ENCODE measurements around the gene SC5D. TPM values are rescaled to one million over a fixed set of nuclear protein-coding genes. Genes with fewer than 3 reads are reported as not detected.

Gene SC5D
- total and polyA plus RNA-seq, 2 of the 8 experiments (the other 6 are each of a cell fraction or from before 2014, with no cell fraction given) = 73.9 to 90.3 TPM

- TF ChIP-seq TAF1 (IDR thresholded peaks at IDR 0.05; ENCODE audit: low read depth, low read length) (no peak), RFX5 (IDR thresholded peaks at IDR 0.05; ENCODE audit: borderline replicate concordance, low read depth, low read length) (no peak), RAD21 (IDR thresholded peaks at IDR 0.05 in 1 of 2, conservative IDR thresholded peaks at IDR 0.05 in 1 of 2; ENCODE audit: low read depth in 2 of 2, low read length in 2 of 2) (peak in 1 of 2 experiments; percentile 15; a peak in 1 of 4 replicates), GABPA (IDR thresholded peaks at IDR 0.05; ENCODE audit: borderline replicate concordance, insufficient read depth, low read length) (no peak), RNF2 (IDR thresholded peaks at IDR 0.05; ENCODE audit: borderline replicate concordance, low read depth, low read length, missing control alignments, poor library complexity, severe bottlenecking) (no peak), POLR2A (IDR thresholded peaks at IDR 0.05; ENCODE audit: control extremely low read depth in 1 of 2, low read depth in 2 of 2, low read length in 2 of 2) (0 out of 3 replicates have a peak, but pooled peaks of 1 of the 2 experiments have one; percentile 24), SP4 (IDR thresholded peaks at IDR 0.05; ENCODE audit: low read length) (no peak), EZH2 (IDR thresholded peaks at IDR 0.05; ENCODE audit: low read depth, low read length, severe bottlenecking) (no peak), CBX8 (IDR thresholded peaks at IDR 0.05; ENCODE audit: borderline replicate concordance, low read depth, low read length) (no peak), CHD2 (IDR thresholded peaks at IDR 0.05; ENCODE audit: low read length) (no peak), YY1 (IDR thresholded peaks at IDR 0.05; ENCODE audit: low read depth, low read length) (peak; percentile 62), GTF2F1 (IDR thresholded peaks at IDR 0.05; ENCODE audit: borderline replicate concordance, low read depth, low read length) (no peak), TBP (IDR thresholded peaks at IDR 0.05; ENCODE audit: low read depth, low read length) (no peak), TCF12 (IDR thresholded peaks at IDR 0.05; ENCODE audit: low read depth, low read length) (no peak), SUZ12 (IDR thresholded peaks at IDR 0.05; ENCODE audit: low read length) (no peak), CREB1 (IDR thresholded peaks at IDR 0.05) (no peak), BACH1 (IDR thresholded peaks at IDR 0.05; ENCODE audit: low read length) (no peak), ZNF274 (IDR thresholded peaks at IDR 0.05; ENCODE audit: borderline replicate concordance, extremely low read depth, low read length) (no peak), EGR1 (IDR thresholded peaks at IDR 0.05; ENCODE audit: borderline replicate concordance, low read depth, low read length) (no peak), BCL11A (IDR thresholded peaks at IDR 0.05; ENCODE audit: low read depth in 2 of 2, low read length in 2 of 2) (no peak), SRF (IDR thresholded peaks at IDR 0.05; ENCODE audit: low read depth, low read length) (no peak), CHD1 (IDR thresholded peaks at IDR 0.05; ENCODE audit: low read depth, low read length) (no peak), RXRA (IDR thresholded peaks at IDR 0.05; ENCODE audit: insufficient read depth, low read depth, low read length) (no peak), HDAC6 (IDR thresholded peaks at IDR 0.05; ENCODE audit: low read depth, low read length) (no peak), NANOG (IDR thresholded peaks at IDR 0.05; ENCODE audit: insufficient read depth, low read depth, low read length, poor library complexity, severe bottlenecking) (no peak), MAX (IDR thresholded peaks at IDR 0.05) (no peak), HDAC2 (IDR thresholded peaks at IDR 0.05; ENCODE audit: borderline replicate concordance in 1 of 2, low read depth in 2 of 2, low read length in 2 of 2) (peak in 1 of 2 experiments; percentile 54; a peak in 1 of 4 replicates)
These were observed 6.2 kb downstream of the SC5D start (continued) for GRCh38 chr11:121298774-121299173.

All from H1 (cell line).